GM19351 (cell line): ENCODE results near the gene EREG.
"Not testable (repeated sequence)": the region's sequence is repeated elsewhere in the genome, so short reads cannot be mapped to it uniquely, and the experiment has no call there.

Experiments
- ATAC-seq: cut with Tn5 transposase; IDR thresholded peaks from one replicate; pipeline ENCODE4 v1.9.1; 2021; ENCODE audit warnings: mild to moderate bottlenecking, moderate library complexity; ENCODE audit not compliant: unreplicated experiment

The EREG gene

DNA sequence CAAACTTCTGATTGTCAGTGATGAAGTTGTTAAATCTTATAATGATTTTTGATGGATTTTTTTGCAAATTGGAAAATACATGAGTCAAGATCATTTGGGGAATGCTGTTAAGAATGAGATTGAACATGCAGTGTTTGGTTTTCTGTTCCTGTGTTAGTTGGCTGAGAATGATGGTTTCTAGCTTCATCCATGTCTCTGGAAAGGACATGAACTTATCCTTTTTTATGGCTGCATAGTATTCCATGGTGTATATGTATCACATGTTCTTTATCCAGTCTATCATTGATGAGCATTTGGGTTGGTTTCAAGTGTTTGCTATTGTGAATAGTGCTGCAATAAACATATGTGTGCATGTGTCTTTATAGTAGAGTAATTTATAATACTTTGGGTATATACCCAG lies 24.5 kb upstream of the EREG start:
- not testable (repeated sequence) for ATAC-seq

DNA sequence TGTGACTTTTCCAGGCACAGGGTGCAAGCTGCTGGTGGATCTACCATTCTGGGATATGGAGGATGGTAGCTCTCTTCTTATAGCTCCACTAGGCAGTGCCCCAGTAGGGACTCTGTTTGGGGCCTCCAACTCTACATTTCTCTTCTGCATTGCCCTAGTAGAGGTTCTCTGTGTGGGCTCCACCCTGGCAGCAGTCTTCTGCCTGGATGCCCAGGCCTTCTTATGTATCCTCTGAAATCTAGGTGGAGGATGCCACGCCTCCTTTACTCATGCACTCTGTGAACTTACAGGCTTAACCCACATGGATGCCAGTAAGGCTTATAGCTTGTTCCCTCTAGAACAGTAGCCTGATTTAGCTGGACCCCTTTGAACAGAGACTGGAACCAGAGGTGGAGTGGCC lies 20.9 kb upstream of the EREG start:
- ATAC-seq = no peak

DNA sequence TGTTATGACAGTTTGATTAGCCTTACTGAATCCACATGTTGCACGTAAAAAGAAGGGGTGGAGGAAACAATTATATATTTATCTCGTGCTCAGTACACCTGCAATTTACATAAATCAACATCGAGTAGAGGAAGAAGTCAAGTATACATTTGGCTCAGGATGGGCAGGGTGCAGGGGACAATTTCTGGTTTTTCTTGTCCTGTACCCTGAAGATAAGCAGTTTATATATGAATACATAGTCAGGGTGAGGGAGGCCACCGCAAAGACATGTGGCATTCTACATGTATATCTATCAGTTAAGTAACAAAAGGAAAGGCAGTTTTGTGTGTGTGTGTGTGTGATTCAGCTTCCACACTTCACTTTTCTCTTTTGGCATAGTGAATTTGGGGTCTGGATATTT lies 11.1 kb upstream of the EREG start:
- no peak for ATAC-seq

DNA sequence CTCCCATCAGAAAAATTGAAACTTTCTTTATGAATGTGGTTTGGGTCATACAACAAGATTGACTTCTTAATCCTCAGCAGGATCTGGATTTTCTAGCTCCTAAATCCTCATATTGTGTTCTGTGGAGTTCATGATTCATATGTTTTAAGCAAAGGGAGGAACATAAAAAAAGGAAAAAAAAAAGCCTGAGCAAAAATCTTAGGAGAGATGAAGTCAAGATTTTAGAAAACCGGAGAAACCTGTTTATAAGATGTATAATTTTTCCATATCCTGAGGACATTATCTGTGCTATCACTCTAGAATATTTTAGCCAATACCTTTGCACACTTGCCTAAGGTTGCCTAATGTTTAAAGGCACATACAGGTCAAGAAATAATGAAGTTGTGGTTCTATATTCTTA lies 7.0 kb upstream of the EREG start:
- no peak for ATAC-seq

DNA sequence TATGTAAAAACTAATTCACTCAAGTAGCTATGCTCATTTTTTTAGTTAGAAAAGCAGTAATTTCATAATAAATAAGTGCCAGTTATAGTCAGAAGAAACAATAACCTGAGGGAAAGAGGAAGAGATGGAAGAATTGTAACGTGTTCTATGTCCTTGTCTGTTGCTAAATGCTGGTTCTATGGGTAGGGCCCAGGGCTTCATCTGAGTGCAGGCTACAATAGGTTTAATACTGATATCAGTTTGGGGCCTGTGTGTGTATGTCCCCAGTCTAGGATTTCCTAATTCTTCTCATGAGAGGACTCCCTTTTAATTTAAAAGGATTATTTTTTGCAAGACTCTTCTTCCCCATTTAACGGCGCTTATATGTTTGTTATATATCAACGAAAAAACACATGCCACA lies 3.3 kb upstream of the EREG start:
- ATAC-seq = no peak

DNA sequence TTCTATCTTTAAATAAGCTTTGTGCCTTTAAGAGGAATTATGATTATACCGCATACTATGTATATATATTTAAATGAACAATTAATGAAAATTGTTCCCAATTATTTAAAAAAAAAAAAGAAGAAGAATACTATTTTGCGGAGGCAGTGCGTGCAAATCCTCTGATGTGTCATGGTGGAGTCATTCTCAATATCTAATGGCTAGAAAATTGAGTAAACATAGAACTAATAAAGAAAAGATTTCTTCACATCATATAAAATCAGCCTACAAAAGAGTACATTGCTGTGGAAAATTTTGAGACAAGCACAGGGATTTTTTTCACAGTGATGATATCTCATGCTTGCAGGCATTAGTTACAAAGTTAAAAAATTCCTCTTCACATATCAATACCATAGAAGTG lies 2.6 kb upstream of the EREG start:
- no peak for ATAC-seq

DNA sequence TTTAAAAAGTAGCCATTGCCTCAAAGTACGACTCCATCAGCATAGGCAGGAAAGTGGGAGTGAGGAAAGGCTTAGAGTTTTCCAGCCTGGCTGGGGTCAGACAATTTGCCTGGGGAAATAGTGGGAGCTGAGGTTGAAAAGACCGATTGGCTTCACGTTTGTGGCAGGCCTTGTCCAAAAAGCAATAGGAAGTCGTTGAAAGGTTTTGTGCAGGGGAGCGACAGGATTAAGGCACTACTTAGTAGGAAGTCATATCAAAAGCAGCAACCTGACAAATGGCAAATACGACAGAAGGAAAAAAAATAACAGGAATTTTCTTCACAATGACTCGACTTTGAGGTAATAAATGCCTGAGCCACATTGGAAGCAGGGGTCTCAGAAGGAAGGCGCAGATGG lies 691 bp upstream of the EREG start:
- ATAC-seq = no peak

DNA sequence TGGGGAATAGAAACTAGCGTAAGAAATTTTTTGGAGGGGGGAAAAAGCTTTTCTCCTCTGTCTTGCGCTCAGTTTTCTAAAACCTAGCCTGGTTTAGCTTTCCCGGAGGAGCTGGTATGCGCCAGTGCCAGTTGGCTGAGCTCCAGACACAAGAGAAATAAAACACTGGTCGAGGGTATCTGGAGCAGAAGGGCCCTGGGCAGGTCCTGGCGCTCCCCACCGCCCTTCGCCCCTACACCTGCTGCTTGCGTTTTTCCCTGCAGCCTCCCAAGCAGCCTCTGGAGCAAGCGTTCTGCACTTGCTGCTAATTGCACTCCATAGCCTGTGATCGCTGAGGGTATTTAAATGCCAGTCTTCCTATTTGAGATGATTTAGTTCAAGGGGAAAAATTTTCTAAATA lies 816 bp downstream of the EREG start:
- no peak for ATAC-seq

DNA sequence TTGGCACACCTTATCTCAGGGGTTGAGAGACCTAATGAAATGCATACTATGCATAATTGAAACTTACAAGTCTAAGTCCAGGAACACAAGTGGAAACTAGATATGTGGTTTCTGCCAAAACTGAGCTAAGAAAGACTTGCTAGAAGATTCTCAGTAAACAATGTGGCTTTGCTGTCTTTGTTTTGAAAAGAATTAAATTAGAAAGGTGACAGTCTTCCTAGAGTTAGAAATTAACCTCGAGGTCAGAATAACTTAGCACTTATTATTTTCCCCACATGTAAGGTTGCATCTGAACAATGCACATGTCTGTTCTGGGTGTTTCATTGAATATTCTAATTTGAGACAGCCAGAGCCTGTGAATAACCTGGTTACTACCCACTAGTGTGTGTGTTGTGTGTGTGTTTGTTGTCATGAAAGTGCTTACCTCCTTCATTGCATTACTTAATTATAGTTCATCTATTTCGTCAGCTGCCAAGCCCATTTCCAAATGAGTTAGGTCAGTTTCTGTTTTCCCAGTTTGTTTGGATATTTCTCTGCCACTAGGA lies 1.5 kb downstream of the EREG start:
- no peak for ATAC-seq

DNA sequence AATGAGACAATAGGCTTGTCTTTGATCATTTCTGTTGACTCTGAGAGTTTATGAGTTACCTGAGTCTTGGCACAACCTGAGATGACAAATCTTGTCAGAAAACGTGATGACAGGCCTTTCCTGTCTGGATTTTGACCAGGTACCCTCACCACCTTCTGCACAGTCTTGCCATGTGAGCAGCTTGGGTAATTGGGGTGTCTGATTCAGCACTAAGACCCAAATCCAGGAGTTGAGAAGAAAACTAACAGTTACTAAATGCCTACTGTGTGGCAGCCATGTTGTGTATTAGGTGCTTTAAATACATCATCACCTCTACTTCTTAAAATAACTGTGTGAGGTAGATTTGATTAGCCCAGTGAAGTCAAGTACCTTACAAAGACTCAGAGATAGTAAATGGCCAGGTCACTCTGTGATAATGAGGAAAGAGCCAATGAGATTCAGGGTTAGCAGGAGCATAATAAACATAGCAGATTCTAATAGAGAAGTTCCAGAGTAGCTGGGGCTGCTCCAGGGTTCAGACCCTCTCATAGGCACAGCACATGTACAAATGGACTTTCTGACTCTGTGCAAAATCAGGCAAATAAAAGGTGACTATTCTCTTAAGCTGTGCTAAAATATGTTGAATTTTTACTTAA lies 2.8 kb downstream of the EREG start:
- no peak for ATAC-seq

DNA sequence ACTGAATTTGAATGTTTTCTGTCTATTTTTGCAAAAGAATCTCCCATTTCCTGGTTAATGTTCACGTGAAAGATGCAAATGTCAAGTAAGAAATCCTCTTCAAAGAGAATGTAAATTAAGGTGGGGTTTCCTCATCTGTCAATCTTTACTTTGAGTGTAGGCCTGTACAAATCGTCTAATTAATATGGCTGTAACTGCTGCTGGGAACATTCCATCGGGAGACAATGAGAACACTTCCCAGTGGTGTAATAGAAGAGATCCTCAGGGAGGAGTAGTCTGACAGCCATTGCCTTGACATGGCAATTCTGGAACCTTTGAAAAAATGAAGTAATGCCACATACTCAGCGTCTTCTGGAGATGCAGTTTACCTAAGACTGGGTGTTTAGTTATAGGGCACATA lies 3.7 kb downstream of the EREG start:
- ATAC-seq = no peak

DNA sequence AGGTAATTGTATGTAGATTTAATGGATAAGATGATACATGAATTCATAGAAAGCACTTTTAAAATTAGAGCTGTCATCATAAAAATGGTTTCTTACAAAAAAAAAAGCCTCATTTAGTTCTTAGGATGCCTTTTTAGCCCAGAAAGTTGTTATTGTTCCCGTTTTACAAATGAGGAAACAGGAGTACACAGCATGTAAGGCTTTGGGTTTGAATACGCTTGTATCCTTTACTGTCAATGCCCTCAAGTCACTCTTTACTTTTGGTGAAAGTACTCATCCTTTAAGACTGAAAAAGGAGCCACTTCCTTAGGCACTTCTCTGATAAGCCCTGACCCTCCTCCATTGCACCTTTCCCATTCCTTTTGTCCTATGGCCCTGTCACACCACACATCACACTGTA lies 4.9 kb downstream of the EREG start:
- ATAC-seq = no peak

DNA sequence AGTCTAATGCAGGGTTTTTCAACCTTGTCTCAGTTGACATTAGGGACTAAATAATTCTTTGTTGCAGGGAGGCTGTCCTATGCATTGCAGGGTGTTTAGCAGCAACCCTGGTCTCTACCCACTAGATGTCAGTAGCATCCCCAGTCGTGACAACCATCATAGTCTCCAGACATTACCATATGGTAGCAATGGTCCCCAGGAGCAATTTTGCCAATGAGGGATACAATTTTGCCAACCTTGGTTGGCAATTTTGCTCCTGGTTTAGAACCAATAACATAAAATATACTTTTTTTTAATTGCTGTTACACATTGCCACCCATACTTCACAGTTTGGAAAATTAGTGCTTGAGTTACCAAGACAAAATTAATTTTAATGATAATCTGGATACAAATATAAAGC lies 6.0 kb downstream of the EREG start:
- peak; percentile 96 for ATAC-seq

DNA sequence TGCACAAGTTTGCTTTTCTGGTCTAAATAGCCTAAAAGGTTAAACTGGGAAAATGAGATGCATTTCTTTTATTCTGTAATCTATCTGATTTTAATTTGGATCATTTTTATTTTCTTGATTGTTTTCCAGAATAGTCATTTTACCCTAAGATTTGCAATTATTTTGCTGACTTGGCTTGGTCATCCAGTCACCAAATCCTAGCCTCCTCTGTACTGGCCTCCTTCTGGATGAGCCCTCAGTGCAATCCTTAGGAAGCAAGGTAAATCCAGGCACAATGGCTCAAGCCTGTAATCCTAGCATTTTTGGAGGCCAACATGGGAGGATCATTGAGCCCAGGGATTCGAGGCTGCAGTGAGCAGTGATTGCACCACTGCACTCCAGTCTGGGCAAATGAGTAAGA lies 9.2 kb downstream of the EREG start:
- no peak for ATAC-seq

DNA sequence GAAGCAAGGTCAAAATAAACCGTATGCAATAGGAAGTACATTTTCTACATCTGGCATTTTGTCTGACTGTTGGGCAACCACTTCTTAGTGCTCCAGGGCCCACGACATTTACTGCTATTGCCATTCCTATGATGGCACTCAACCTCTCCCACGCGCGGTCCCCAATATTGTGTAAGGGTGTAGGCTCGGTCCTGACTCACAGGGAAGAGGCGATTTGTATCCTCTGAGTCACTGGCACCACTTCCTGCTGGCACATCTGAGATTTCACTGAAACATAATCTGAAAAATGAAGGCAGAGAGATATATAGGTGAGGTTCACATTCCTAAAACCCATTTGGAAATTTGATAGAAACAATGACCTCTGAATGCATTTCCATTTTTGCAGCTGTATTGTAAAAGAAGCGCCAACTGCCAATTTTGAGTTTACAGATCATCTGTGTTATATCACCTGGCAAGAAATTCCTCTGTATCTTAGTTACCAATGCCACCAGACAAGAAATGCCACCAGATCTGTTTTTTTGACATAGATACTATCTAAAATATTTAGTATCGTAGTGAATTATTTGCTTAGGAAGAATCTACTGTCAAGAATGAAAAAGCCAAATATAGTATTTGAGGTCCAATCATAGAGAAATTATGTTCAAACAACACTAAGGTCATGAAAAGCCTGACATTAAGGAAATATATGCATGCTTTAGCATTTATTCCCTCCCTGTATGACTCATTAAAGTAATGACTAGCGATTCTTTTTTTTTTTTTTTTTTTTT lies 9.8 kb downstream of the EREG start:
- no peak for ATAC-seq

DNA sequence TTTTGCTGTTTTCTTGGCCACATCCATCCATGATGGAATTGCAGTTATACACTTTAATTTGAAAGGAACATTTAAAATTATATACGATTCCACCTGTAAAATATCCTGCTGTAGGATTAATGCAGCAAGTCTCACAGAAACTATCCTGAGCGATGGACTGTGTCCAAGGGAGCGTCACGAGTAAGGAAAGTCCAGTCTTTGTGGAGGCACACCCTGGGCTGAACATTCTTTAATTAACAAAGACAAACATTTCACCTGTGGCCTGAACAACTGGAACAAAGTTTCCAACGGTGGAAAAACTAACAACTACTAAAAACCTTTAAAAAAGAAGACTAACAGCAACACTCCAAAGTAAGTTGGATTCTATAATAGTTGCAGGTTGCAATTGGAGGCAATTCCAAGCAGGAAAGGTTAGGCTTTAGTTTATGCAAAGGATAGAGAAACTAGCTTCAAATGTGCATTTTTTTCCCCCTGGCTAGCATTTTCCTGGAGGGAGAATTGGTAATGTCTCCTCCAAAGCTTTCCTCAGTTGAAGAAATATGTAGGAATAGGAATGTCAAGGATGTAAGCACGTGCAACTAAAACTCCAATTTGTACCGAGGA lies 11.0 kb downstream of the EREG start:
- no peak for ATAC-seq

DNA sequence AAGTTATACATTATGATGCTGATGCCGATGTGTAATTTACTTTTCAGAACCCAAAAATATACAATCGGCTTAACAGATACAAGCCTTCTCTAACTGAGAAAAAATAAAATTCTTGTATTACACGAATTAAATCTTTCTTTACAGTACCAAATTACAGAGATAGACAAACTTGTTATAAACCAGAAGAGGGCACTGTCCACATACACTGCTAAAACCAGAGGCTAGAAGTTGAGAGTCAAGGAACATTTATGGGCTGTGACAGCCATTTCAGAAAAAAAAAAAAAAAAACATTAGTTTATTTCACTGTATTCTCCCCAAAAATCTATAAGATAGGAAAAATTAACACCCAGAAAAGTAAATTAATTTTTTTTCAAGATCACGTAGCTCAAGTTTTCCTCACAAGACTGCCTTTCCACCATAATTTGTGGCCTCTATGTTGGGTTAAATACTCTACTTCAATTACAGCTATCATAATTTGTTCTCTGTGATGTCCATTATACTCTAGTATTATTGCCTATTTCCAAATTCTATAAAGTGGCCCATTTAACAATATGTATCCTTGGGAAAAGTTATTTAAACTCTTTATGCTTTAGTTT lies 12.0 kb downstream of the EREG start:
- ATAC-seq = peak; percentile 70

DNA sequence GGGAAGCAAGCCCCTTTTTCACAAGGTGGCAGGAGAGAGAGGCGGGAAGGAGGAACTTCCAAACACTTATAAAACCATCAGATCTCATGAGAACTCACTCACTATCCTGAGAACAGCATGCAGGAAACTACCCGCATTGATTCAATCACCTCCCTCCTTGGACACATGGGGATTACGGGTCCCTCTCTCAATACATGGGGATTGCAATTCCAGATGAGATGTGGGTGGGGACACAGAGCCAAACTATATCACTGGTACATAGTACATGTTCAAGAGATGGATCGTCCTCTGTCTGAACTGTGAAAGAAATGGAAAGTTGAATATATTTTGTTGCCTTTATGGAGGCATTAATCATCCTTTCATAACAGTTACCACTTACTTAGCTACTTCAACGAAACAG lies 12.8 kb downstream of the EREG start:
- ATAC-seq = no peak

DNA sequence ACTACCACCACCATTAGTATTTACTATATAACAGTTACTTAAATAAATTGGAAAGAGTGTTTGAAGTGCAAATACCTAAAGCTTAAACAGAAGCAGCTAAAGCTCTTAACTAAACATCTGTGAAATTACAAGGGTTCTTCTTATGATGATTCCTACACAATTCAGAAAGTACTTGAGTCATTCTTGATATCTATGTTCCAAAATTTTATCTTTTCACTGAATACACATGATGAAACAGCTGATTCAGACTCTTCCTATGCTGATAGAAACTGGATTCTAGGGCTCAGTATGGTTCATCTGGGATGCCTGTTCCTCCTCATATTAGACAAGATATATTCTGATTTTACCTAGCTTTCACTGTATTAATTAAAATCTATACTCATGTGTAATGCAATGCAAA lies 13.6 kb downstream of the EREG start:
- no peak for ATAC-seq

DNA sequence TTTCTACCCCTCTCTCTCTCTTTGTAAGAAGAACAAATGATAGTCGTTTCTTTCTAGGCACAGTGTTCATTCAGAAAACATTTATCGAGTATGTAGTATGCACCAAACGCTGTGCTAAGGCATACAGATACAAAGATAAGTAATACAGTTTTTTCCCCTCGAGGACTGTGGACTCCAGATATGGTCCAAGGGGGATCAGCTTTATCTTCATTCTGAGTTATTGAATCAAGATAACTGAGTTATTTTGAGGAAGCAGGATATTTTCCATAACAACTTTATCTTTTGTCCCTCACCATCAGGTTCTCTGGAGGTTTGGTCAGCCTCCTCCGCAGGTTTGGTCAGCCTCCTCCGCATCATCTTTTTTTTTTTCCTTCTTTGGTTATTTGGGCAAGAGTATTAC lies 15.0 kb downstream of the EREG start:
- ATAC-seq = no peak

DNA sequence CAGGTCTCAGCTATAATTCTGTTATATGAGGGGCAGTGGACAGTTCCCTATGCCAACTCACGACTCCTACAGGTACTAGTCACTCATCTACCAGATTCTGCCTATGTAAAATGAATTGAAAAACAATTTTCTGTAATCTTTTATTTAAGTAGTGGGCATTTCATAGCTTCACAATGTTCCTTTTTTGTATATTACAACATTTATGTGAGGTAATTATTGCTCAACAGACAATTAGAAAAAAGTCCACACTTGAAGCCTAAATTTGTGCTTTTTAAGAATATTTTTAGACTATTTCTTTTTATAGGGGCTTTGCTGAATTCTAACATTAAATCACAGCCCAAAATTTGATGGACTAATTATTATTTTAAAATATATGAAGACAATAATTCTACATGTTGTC lies 20.4 kb downstream of the EREG start:
- no peak for ATAC-seq

DNA sequence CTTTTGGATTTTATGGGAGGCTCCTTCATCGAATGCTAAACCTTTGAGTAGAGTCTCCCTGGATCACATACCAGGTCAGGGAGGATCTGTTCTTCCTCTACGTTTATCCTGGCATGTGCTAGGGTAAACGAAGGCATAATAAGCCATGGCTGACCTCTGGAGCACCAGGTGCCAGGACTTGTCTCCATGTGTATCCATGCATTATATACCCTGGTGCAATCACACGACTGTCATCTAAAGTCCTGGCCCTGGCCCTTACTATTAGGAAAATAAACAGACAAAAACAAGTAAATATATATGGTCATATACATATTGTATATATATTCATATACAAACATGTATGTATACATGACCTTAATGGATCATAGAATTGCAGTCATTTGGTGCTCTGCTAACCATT lies 21.2 kb downstream of the EREG start:
- no peak for ATAC-seq
